NCI-H1092 treated with DMSO at 0.1 percent for 48 hours (cell line): Measurements from ENCODE around the gene CBX1.
"Not testable (repeated sequence)": the region's sequence is repeated elsewhere in the genome, so short reads cannot be mapped to it uniquely, and the experiment has no call there.

Experiments
- DNase-seq: peaks from one replicate; lab custom pipeline; 2025; lab: John Stamatoyannopoulos, UW

The CBX1 gene

DNA sequence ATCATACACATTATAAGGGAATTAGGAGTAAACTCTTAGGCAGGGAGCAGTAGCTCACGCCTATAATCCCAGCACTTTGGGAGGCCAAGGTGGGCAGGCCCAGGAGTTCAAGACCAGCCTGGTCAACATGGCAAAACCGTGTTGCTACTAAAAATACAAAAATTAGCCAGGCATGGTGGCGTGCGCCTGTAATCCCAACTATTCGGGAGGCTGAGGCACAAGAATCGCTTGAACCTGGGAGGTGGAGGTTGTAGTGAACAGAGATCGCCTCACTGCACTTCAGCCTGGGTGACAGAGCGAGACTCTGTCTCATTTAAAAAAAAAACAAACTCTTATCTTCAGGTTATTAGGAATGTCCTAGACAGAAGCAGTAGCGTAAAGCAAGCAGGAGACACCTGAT is 28.5 kb downstream of the CBX1 start:
- DNase-seq, result not testable (repeated sequence)

GRCh38 chr17:48071654-48072053 is 29.6 kb downstream of the CBX1 start:
- no peak for DNase-seq

DNA sequence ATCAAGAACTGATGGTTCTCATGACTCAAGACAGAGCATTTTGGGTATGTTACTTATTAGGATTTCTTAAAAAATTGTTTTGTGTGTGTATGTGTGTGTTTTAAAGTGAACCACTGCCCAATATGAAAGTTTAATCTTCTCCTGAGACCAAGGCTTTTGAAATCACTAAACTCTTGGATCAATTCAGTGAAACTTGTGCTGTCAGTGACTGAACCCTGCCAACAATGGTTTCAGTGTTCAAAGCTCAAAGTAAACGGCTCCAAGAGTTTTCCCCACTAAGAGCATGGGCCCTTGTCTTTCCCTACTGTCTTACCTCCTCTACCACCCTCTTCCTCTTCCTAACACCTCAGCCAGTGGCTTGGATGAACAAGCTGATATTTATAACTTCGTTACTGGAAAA is 31.1 kb downstream of the CBX1 start:
- no peak for DNase-seq

DNA sequence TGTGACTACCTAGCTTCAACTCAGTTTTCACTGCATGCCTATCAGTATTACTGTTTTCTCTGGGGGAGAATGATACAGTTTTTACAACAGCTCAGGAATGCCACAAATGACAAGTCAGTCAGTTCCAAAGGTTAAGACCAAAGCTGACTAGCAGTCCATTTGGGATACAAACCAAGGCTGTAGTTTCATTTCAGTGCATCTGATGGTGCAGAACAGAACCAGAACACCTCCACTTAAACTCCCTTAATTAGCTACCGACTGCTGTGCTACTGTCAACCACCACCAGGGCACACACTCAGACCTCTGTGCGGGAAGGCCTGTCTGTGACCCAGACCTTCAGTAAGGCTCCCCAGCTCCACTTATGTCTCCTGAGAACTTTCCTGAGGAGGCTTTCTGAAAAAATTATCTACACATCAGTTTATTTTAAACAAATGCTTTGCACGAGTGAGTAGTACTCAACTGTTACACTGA is 32.8 kb downstream of the CBX1 start:
- DNase-seq, result no peak

GRCh38 chr17:48067808-48068207 is 33.5 kb downstream of the CBX1 start:
- DNase-seq, result not testable (repeated sequence)

- no peak for DNase-seq
Measured at GRCh38 chr17:48067245-48067644, 34.0 kb downstream of the CBX1 start.

- no peak for DNase-seq
Measured at GRCh38 chr17:48066656-48067055, 34.6 kb downstream of the CBX1 start.

GRCh38 chr17:48066192-48066591 is 35.1 kb downstream of the CBX1 start:
- no peak for DNase-seq

DNA sequence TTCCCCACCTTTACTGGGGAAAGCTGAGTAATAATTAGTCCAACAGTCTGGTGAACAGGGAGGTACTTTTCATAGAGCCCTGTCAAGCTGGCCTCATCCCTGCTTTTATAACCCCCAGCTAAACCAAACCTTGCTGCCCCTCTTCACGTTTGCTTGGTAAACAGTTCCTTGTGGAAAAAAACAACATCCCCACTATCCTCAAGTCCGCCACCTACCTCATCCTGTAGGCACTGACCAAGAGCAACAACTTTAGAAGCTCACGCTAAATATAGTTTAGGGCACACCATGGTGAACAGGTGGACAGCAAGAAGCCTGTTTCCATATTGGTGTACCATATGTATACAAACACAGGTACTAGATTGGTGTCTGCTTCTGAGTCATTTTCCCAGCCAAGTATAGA is 36.6 kb downstream of the CBX1 start:
- DNase-seq, result no peak

- DNase-seq, result no peak
Measured at GRCh38 chr17:48062273-48062672, 39.0 kb downstream of the CBX1 start.

DNA sequence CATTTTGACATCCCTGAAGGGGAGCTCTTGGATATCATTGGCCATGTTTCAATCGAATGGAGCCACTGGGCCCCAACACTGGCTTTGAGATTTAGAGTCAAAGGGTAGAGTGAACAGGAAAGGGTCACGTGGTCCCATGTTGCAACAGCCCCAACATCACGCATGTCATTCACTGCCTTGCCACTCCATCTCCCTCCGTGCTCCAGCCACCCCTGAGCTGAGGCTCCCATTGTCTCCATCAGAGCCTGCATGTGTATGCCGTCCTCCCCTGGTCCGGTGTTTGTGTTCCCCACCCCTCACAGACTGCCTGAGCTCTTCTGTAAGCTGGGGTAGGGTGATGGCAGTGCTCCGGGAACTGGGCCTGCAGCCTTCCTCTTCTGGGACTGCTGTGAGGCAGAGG is 41.0 kb downstream of the CBX1 start:
- no peak for DNase-seq

- DNase-seq, result no peak
Measured at GRCh38 chr17:48059125-48059668, 42.1 kb downstream of the CBX1 start.

DNA sequence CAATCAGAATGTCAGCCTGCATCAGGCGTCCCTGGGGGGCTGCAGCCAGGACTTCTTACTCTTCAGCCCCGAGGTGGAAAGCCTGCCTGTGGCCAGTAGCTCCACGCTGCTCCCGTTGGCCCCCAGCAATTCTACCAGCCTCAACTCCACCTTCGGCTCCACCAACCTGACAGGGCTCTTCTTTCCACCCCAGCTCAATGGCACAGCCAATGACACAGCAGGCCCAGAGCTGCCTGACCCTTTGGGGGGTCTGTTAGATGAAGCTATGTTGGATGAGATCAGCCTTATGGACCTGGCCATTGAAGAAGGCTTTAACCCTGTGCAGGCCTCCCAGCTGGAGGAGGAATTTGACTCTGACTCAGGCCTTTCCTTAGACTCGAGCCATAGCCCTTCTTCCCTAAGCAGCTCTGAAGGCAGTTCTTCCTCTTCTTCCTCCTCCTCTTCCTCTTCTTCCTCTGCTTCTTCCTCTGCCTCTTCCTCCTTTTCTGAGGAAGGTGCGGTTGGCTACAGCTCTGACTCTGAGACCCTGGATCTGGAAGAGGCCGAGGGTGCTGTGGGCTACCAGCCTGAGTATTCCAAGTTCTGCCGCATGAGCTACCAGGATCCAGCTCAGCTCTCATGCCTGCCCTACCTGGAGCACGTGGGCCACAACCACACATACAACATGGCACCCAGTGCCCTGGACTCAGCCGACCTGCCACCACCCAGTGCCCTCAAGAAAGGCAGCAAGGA is 42.7 kb downstream of the CBX1 start:
- DNase-seq, result no peak

- no peak for DNase-seq
Measured at GRCh38 chr17:48057626-48058025, 43.7 kb downstream of the CBX1 start.

- no peak for DNase-seq
Measured at GRCh38 chr17:48056879-48057278, 44.4 kb downstream of the CBX1 start.

DNA sequence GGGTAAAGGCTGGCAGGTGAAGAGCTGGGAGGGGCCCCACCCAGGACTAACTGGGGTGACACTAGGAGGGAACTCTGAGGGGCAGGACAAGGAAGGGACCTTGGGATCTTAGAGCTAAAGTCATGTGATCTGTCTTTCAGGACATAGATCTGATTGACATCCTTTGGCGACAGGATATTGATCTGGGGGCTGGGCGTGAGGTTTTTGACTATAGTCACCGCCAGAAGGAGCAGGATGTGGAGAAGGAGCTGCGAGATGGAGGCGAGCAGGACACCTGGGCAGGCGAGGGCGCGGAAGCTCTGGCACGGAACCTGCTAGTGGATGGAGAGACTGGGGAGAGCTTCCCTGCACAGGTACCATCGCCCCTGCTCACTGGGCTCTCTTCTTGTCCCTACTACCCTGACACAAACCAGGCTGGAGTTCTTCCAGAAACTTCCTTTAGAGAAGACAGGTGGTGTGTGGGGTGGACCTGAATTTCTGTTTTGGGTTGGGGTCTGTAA is 45.0 kb downstream of the CBX1 start:
- no peak for DNase-seq

DNA sequence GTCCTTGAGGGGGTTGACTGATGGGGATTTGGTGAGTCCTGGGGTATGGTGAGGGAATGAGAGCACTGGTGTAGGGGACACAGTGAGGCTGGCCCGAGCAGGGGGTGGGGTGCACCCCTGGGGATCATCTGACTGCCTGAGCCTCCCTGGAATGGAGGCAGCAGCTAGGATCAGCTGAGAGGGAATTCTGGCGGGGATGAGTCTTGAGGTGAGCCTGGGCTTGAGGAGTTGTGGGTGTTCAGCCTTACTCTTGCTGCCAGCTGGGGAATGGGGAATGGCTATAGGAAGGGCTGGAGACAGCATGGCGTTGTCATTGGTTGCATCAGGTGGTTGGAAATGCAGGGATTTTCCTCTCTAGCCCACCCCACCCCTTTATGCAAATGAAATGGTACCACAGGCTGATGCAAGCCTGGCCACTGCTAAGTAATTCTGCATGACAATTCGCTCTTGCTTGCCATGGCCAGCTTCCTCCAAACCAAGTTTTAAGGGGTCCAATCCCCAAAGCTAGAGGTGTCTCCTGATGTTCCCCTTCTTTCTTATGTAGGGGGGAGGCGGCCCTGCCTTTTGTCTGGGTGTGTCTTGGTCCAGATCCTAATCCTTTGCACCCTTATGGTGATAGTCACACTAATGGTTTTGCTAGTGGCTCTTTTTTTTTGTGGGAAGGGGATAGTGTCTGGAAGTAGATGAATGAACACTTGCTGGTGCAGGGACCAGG is 45.6 kb downstream of the CBX1 start:
- DNase-seq, result no peak

DNA sequence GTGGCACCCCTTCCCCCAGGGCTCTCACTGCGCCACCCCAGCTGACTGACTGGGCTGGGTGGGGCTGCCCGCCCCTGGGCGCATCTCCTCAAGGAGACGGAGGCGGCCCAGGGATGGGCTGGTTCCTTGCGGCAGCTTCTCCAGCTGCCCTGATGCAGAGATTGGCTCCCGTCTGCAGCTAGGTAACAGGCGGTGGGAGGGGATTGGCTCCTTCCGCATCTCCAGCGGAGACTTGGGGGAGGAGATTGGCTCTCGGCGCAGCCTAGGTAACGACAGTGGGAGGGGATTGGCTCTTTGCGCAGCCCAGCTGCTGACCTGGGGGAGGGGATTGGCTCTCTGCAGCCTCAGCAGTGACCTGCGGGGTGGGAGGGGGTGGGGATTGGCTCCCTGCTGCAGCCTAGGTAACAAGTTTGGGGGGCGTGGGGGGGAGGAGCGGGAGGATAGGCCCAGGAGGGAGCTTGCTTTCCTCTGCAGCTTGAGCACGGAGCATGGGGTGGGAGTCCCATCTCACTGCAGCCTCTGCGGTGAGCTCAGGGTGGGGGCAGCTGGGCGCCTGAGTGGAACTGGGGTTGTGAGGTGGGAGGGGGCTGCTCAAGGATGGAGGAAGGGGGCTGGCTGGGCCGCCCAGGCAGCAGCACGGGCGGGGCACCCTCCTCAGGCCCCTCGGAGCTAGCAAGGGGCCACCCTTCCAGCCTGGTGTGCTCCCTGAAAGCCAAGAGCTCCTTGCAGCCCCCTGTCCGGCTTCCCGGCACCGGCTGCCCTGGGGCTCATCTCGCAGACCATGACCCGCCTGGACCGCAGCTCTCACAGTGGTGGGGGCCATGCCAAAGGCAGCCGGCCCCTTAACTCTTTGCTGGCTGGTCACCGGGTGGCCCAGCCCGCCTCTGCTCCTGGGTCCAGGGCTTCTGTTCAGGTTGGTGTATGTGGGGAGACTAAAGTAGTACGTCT is 46.8 kb downstream of the CBX1 start:
- DNase-seq, result peak; percentile 93

GRCh38 chr17:48053758-48054237 is 47.5 kb downstream of the CBX1 start:
- DNase-seq, result no peak

GRCh38 chr17:48052956-48053757 is 48.1 kb downstream of the CBX1 start:
- DNase-seq, result peak; percentile 66
